GM19239 (cell line): ENCODE measurements around the gene MAP7D3.
A peak's percentile ranks its signal among the peaks of the same experiment; 100 is the strongest.

Experiments
- DNase-seq: peaks from one replicate; pipeline ENCODE4 v3.0.0; 2011; ENCODE audit warnings: low spot score; ENCODE audit not compliant: insufficient read length
- FAIRE-seq: peaks from 2 replicates; lab custom pipeline; 2011; peaks lifted over from hg19 to GRCh38; lab: Jason Lieb, UNC

Gene MAP7D3

DNA sequence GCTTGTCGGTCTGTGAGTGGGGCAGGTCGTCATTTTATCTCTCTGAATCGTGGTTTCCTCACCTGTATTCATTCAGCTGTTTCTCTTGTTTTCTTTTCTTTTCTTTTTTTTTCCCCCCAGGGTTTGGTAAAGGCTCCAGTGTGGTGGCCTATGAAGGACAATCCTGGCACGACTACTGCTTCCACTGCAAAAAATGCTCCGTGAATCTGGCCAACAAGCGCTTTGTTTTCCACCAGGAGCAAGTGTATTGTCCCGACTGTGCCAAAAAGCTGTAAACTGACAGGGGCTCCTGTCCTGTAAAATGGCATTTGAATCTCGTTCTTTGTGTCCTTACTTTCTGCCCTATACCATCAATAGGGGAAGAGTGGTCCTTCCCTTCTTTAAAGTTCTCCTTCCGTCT, 41.4 kb downstream of the MAP7D3 start:
- DNase-seq (no peak), FAIRE-seq (no peak)

DNA sequence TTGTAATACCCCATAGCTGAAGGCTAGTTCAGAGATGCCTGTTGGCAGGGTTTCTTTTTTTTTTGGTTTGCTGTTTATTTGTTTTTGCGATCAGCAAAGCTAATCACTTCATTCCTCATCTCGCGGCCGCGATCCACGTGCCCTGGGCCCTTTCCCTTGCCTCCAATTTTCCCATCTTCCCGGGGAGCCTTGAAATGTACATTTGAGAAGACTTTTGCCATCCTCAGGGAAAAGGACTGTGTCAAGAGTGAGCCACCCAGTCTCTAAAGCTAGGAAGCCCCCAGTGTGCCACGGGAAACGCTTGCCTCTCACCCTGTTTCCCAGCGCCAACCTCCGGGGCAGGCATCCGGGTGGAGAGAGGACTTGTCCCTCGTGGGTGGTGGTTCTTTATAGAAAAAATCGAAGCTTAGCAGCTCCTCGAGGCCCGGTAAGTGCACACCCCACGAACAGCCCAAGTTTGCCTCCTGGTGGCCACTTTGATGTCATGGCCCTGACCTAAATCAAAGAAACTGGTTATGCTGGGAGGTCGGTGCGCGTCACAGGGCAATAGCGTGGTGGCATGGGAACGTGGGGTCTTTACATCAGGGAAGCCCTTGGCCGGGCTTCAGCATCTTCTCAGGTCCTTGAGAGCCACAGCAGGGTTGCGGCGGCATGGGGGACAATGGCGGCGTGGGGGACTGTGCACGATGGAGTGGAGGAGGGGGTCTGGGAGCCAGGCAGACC, 42.0 kb downstream of the MAP7D3 start:
- DNase-seq (no peak), FAIRE-seq (peak; percentile 76)

DNA sequence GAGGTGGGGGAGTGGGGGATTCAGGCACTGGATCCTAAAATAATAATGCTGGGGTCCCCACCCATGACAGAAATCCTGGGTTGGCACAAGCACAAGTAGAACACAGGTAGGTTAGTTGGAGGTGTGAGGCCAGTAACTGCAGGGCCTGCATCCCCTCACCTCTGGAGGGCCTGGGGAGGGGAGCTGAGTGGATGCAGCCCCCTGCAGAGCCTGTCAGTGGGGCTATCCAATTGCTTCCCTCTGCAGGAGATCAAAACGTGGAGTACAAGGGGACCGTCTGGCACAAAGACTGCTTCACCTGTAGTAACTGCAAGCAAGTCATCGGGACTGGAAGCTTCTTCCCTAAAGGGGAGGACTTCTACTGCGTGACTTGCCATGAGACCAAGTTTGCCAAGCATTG, 43.7 kb downstream of the MAP7D3 start:
- FAIRE-seq (no peak), DNase-seq (no peak)

DNA sequence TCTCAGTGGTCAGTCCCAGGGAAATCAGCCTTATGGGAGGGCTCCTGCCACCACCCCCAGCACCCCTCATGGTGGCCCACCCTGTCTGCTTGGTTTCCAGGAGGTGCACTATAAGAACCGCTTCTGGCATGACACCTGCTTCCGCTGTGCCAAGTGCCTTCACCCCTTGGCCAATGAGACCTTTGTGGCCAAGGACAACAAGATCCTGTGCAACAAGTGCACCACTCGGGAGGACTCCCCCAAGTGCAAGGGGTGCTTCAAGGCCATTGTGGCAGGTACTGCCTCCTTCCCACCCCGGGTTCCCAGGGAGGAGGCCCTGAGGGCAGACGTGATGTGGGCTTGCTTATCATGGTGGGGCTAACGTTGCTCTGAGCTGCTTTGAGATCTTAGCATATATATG, 44.3 kb downstream of the MAP7D3 start:
- FAIRE-seq (no peak), DNase-seq (no peak)

DNA sequence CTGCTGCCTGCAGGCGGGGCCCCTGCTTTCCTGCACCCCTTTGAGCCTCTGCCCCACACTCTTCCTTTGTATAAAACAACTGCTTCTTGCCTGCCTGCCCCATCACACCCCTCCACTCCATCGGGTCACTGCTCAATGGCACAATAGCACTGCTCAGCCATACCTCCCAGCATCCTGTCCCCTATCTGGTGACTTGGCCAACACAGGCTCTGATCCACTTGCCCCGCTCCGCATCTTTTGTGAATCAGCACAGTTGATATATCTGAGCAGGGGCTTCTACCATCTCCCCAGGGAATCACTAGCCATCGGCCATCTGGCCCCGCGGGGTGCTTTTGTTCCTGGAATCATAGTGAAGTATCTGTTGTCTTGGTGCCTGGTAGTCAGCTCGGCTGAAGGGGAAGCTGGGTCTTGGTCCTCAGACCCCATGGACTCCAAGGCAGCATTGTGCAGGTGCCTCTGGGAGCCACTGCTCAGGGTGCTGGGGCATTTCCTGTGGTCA, 45.3 kb downstream of the MAP7D3 start:
- FAIRE-seq (no peak), DNase-seq (no peak)

DNA sequence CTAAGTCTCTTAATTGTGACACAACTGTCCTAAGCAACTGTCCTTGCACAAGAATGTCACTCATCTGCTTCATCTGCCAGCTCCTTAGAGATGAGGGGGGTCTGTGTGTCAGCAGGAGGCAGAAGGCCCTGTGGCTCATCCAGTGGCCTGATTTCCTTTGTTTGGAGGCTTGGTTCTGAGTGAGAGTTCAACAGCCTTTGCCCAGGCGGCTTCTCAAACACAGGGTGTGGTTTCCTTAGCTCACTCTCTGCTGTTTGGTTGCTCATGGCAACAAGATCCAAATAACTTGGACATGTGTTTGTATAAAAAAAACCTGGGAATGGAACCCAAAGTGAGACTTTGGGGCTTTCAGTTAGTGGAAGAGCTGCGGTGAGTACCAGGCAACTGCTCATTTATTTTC, 46.6 kb downstream of the MAP7D3 start:
- no peak for DNase-seq
- FAIRE-seq, result no peak

DNA sequence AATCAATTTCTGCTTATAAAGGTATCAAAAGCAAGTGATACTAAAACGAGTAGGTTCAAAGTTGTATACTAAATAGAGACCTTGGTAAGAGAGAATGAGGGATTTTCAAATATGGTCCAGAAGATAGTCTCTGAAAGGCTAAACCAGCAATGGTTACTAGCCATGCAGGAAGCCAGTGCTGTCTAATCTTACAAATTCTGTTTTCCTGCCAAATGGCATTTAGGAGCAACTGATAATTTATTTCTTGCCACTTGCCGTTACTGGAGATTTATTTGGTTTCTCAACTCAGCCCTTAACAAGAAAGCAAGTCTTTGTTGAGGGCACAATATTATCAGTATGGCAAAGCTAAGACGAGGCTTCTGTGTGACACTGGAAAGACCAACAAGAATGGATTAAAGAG, 47.2 kb downstream of the MAP7D3 start:
- FAIRE-seq (peak; percentile 14), DNase-seq (no peak)

DNA sequence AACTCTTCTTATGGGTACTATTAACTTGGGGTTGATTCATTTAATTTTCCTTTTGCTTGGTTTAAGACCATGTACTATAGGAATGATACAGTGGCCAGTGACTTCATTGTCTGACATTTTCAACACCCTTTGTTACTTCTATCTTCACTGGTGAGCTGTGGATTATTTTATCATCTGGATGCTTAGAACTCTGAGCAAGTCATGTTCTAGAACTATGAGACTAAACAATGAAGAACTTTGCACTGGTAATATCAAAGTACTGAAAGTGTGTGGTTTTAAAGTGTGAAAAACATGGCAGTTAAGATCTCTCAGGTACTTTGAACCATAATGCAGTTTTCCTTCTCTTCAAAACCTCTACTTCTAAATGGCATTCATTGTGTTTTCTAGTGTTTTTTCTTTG, 47.8 kb downstream of the MAP7D3 start:
- peak; percentile 81 for FAIRE-seq

DNA sequence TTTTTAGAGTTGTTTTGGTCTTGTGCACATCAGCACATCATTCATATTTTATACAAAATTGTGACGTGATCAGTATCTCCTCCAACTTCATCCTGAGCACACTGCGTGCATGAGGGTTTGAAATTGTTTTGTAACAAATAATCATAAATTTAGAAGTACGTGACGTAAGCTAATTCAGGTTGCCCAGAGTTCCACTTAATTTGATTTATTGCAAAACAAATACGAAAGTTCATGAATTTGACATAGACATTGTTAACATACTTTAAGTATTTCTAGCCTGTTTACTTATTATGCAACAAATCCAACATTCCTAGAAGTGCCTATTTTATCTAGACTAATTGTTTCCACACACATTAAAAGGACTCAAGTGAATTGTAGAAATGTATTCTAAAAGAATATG, 48.3 kb downstream of the MAP7D3 start:
- FAIRE-seq, result no peak
- DNase-seq, result no peak

More for the DNA sequence above, 47.8 kb downstream of the MAP7D3 start:
- DNase-seq, result no peak

DNA sequence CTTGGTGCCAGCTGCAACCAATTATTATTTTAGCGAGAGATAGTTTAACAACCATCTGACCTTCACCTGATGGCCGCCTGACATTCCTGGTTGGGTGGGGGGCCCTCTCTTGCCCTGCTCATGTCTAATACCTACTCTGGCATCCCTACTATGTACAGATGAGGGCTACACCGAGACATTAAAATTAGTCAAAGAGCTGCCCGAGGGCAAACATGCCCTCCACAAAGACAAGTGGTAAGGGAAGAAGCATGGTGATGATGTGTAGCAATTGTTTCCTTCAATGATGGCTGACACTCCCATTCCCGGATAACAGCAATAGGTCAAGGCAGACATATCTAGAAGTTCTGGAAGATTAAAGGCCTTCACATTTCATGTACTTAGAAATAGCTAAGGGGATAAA, 49.6 kb downstream of the MAP7D3 start:
- FAIRE-seq (no peak), DNase-seq (no peak)

DNA sequence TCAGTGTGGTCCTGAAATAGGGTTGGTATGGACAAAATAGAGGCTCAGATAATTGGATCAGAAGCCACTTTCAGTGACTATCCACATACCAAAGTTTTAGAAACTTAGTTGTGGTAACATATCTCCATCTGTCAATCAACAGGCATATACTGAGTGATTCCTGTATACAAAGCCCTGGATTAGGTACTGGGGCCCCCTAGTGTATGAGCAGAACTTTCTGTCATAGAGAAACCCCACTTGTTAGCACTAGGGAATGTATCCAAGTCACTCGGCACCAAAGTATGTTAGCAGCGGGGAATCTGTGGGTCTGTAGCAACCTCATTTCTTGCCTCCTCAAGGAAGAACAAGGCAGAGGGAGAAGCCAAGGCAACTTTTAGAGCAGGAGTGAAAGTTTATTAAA, 50.7 kb downstream of the MAP7D3 start:
- DNase-seq, result no peak
- peak; percentile 52 for FAIRE-seq

DNA sequence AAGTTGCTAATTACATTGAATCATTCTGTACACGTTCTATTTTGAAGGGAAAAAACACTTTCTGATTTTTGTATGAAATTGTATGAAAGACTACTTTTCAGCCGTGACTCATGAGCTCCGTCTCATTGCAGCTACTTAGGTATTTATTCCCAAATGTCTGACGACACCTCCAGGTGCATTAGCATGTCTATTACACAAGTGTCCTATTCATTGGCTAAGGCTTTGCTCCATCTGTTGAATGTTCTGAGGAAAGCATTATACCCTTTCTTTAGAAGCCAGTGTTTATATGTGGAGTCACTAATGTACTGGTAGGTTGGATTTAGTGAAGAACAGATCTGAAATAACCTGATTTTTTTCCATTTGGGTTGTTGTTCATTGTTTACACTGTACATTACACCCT, 51.8 kb downstream of the MAP7D3 start:
- DNase-seq (no peak), FAIRE-seq (no peak)

DNA sequence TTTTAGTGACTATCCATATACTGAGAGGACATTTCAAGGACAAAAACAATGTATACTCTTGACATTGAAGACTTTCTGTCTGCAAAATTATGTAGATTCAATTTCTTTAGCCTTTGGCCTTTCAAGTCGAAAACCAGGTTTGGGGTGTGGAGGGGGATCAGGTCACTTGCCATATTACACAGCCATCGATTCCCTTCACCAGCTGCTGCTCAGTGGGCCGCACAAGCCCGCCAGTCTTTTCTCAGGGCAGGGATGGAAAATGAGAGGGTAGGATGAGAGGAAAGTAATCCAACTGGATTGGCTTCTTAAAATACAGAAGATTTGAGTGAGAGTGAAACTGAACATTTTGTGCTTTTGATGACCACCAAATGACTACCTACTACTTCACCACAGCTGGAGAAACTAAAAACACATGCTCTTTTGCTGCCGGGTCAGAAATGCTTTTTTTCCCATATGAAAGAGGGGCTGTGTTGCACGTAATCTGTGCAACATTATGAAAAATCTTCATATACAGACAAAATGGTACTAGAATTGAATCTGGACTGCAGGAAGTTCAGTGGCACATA, 52.4 kb downstream of the MAP7D3 start:
- FAIRE-seq (no peak), DNase-seq (no peak)

DNA sequence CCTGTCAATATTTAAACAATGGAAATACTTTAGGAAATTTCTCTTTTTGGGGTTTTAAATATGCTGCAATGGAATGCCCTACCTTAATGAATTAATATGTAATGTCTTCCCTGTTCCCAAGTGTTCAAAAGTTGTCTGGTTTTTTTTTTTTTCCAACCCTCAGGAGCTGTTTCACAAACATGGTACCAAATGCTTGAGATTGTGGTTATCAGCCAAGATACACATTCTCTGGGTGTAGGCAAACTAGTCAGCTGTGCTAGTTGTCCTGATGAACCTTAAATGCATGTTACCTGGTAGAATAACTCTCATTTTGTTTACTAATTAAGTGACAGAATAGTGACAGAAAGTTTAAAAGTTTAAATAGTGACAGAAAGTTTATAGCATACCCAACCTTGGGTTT, 53.2 kb downstream of the MAP7D3 start:
- no peak for FAIRE-seq
- DNase-seq, result no peak

DNA sequence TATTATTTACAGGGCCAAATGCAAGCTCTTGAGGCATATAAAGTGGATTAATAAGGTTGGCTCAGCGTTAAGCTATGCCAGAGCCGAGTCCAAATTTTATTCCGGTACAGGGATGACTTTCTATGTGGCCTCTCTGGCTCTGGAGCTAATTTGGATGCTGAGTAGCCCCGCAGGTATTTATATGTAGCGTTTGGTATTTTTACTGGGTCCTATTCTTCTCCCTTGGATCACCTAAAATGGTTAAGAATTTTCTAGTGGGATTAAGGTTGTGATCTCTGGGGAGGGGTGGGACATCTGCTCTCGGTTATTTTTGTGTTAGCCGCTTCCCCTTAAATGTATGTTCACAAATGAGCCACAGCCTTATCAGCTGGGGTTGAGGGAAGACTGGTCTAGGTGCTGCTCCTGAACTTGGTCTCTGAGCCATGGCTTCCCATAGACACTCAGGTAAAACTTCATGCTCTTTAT, 54.5 kb downstream of the MAP7D3 start:
- FAIRE-seq (no peak), DNase-seq (no peak)

DNA sequence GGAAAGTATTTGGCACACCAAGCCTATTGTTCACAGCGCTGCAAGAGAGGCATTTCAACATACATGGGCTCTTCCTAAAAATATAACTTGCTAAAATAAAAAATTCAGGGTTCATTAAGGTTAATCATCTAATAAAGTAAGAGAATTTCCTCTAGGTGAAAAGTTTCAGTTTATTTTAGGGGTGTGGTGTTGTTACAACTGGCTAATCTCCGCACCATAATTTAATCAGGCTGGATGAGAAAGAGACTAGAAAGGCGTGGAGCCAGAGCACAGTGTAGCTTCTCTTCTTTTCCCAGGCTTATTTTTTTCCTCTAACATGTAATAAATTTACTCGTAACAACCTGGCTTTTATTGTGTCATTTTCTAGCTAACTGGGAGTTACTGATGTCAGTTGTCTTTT, 56.0 kb downstream of the MAP7D3 start:
- DNase-seq, result no peak
- no peak for FAIRE-seq

DNA sequence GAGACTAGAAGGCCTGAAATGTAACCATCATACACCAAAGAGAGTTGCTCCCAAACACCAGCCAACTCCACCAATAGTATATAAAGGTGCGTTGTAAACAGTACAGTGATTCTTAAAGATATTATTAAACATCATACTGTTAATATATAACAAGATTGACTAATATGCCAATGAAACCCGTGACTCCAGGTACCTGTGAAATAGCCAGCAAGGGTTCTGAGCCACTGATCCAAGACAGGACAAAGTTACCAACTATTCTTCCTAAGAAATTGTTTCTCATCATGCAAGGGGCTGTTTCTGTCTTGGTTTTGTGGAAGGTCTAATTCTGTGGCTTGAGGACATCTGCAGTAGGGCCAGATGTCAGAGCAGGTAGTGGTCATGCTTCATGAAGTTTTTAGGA, 56.7 kb downstream of the MAP7D3 start:
- DNase-seq (no peak), FAIRE-seq (no peak)

DNA sequence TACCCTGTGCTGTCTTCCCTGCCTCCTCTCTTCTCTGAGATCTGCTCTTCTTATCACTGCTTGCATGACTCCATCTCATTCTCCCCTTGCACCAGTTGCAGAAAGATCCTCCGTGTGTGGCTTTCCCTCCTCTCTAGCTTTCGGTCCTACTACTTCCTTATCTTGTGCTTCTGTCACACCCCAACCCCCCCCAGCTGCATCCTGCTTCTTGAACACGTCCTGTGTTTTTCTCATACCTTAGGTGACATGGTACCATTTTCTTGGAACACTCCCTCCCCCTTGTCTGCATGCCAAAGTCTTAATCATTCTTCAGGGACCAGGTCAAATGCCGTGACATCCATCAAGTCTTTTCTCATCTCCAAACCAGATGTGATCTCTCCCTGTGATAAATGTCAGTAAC, 57.4 kb downstream of the MAP7D3 start:
- FAIRE-seq (peak; percentile 23), DNase-seq (no peak)

DNA sequence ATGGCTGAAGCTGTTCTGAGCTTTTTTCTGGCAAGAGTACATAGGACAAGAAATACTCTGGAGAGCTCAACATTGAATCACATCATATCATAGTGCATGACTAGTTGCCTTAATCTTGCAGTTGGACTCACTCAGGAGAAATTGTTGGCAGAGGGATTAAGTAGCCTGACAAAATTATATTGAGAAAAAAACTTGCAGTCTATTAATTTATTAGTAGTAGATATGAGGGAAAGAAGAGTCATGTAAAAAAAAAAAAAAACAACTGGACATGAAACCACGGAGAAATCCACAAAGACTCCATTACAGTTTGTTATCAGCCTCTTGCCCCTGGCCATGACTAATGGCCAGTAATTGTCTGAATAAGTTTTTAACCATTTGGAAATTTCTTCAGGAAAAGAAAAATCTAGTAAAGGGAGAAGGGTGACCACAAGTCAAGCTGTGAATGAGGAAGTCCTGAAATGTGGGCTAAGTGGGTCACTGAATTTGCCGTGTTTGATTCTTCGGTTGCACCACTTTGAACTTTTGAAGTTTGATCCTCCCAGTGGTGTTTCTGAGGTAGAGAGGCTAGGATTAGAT, 58.3 kb downstream of the MAP7D3 start:
- DNase-seq, result no peak
- no peak for FAIRE-seq

DNA sequence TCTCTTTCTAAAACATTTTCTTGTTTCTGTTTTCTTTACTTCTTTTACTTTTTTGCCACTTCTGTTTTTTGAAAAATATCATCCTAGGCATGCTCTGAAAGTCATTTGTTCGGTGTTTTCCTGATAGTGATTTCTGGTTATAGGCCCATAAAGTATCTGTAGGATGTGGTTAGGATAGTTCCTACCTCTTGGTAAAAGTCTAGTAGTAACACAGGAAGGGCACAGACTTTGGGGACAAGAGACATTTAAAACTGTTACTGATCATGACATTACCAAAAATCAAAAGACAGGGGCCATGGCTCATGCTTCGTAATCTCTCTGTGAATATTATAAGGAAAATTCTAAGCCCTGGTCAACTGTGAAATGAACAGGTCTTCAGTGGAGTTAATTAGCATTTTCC, 59.1 kb downstream of the MAP7D3 start:
- DNase-seq (no peak), FAIRE-seq (no peak)

DNA sequence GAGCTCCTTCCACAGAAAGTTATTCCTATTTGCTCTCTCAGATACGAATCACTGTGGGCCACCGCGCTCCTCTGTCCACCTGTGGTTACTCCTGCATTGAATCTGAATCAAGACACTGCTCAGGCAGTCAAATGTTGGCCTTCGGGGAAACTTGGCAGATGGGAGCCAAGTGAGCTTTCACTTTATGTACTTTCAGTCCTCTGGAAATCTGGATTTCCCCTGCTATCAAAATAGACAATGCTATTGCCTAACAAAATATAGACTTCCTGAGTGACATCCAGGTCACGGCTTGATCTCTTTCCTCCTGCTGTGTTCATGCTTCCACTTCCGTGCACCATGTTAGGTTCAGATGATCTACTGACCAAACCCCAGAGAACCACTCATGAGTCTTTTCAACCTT, 60.0 kb downstream of the MAP7D3 start:
- no peak for FAIRE-seq

More for the DNA sequence above, 60.0 kb downstream of the MAP7D3 start:
- DNase-seq, result no peak
